GM19328 (cell line): ENCODE measurements around the gene TBC1D30.

Experiments
- ATAC-seq: cut with Tn5 transposase; IDR thresholded peaks from one replicate; pipeline ENCODE4 v1.9.1; 2021; ENCODE audit warnings: mild to moderate bottlenecking, moderate library complexity; ENCODE audit not compliant: unreplicated experiment

The TBC1D30 gene

DNA sequence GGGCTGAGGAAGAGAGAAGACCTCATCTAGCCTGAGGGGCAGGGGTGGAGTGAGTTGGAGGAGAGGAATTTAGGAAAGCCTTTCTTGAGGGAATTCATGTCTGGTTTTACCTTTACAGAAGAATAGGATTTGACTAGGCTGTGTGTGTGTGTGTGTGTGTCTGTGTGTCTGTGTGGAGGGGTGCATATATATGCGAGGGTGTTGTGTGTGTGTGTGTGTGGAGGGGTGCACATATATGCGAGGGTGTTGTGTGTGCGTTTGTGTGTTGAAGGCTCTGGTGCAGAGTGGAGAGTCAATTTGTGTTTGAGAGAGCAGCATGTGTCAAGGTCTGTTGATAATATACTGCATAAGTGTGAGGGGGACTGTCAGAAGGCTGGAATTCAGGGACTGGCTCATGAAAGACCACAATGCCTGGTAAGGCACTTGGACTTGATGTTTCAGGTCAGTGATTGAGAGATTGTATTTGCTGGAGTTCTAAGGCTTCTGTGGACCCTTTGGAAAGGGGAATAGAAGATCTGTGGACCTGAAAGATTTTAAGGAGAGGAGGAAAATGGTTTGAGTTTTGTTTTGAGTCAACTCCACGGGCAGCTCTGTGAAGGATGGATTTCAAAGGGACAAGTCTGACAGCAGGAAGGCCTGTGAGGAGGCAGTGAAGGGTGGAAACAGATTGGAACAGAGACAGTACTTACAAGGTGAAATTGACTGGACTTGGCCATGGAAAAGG lies 34.6 kb downstream of the TBC1D30 start:
- ATAC-seq = no peak

DNA sequence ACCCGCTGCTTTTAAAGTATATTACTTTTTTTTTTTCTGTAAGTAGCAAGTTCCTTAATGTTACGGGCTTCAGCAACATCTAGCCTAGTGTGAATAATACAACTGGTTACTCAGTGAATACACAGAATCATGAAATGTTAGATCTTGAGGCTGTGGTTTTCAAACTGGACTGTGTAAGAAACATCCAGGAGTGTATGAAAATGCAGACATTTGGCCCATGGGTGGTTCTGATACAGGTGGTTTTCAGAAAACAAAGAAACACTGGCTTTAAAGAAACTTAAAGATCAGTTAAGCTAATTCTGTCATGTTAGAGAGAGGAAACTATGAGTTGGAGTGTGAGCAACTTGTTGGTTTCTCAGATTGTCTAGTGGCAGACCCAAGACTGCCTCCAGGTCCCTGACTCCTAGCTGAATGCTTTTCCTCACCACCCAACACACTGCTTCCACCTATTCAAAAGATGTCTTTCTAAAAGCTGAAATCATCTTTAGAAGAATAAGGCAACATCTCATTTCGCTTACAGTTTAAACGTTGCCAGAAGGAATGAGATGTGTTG lies 36.1 kb downstream of the TBC1D30 start:
- ATAC-seq = no peak

DNA sequence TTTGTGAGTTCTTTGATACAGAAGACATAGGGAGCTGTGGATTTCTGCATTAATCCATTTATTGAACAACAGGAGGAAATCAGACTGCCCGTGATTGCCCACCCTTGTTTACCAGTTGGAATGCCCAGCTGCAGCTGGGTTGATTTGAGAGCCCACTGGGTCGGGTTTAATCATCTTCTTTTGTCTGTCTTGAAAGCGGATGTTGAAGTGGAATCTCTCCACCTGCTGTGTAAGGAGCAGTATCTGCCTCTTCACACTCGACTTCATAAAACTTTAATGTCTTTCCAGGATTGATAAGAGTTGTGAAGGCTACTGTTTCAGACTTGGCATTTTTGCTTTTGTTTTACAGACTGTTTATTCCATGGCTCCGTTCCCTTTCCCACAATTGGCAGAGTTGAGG lies 39.9 kb downstream of the TBC1D30 start:
- ATAC-seq = no peak

DNA sequence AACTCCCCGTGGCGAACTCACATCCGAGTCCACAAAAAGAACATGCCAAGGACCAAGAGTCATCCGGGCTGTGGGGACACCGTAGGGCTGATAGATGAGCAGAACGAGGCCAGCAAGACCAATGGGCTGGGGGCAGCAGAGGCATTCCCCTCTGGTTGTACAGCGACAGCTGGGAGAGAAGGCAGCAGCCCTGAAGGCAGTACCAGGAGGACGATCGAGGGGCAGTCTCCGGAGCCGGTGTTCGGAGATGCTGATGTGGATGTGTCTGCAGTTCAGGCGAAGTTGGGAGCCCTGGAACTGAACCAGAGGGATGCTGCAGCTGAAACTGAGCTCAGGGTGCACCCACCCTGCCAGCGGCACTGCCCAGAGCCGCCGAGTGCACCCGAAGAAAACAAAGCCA lies 50.7 kb downstream of the TBC1D30 start:
- ATAC-seq = no peak

DNA sequence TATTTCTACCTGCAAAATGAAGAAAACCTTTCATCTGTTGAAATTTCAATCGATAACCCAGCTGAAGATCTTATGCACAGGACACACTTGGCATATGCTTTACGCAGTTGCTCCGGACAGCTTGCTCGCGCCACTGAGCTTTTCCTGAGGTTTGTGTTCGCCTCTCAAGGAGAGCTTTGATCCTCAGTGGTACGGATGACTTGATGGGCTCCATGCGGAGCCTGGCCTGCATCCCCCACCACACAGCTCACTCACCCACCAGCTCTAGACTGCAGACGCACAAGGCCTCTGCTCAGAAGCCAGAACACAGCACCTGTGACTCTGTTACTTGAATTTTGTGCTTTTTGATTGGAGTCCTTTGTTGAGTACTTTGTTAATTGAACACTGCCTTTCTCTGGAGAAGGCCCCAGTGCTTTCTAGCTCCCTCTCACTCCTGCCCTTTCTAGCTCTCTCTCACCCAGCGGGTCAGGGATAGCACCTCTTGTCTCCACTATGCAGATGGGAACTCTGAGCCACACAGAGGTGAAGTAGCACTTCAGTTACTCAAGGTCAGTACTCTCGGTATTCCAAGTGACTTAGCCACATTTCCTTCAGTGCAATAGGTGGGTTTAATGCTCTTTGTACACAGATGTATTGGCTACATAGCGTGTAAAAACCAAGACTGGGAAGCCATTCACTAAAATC lies 52.1 kb downstream of the TBC1D30 start:
- no peak for ATAC-seq

DNA sequence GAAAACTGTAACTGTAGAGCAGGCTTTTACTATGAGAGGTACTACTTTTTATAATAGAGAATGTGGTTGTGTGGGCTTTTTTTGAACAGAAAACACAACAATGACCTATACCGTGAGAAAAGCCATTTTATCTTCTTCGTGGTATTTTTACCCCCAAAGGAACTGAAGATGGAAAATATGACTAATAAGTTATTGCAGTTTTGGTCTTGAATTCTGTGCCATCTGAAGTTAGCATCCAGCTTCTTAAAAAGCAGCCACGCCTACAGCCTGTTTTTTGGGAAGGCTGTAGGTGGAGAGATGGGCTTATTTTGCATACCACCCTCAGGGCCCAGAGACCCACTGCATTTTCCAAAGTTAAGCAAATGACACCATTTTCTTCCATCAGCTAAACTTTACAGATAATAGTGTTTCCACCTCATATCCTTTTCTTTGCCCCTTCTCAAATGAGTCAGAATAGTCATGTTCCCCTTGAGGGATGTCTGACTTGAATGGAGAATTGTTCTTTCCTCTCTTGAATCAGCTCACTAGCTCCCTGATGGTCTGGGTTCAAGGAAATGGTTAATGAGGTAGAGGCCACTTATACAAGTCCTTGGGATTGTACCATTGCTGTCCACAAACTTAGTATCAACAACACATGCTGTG lies 53.0 kb downstream of the TBC1D30 start:
- ATAC-seq = peak; percentile 86

DNA sequence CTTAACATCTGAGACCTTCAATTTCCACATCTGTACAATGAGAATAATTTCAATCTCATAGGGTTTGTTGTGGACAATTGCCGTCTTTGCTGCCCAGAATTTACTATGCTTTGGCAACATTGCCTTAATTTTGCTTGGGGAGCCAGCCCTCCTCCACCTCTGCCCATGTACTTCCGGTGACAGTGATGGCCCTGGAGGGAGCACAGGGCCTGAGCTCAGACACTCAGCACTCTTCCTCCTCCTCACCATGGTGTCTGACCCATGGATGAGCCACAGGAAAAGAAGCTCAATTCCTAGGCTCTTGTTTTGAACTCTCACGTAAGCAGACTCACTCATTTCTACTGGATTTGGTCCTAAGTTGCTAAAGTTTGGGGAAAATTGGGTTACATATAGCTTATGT lies 58.2 kb downstream of the TBC1D30 start:
- ATAC-seq = no peak

DNA sequence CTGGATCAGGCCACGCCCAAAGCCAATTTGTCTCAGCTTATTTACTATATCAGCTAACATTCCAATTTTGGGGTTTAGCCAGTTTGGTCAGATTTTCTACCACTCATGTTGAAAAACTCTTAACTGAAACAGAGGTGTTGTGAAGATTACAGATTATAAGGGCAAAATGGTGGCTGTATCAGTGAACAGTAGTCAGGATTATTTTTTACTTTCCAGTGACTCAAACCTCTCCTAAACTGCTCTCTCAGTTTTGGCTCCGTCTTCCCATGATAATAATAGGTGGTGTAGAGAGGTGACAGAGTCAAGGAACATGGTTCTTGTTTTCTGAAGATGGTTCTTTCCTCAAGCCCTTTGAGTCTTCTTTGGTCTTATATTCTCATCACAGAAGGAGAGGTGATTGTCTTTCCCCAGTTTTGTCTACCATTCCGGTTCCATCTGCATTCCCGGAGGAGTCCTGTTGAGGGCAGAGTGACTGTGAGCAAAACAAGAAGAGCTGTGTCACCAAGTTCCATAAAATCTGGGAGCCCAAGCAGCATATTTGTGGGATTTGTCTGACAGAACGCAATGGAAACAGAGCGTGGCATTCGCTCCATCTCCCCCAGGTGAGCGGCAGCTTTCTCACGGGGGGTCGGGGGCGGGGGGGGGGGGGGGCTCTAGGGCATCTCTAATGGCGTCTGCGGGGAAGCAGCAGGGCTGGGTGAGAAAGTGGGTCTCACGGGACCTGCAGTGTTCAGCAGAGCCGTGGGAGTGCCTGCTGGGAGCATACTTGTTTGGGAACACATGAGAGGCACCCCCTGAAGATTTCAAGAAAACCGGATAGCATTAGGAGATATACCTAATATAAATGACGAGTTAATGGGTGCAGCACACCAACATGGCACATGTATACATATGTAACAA lies 59.1 kb downstream of the TBC1D30 start:
- no peak for ATAC-seq

DNA sequence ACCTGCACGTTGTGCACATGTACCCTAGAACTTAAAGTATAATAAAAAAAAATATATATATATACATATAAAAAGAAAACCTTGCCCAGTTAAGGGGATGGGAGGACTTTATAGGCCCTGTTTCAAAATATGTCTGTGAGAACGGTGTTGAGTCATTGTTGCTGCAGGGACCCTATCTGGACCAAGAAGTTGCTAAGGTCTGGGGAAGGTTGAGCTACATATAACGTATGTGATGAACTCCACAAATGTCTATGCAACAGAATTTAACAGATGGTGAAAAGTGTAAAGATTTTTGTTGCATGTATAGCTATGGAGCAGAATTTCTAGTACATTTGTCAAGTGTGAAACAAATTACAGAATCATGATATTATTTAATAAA lies 59.7 kb downstream of the TBC1D30 start:
- ATAC-seq = no peak

DNA sequence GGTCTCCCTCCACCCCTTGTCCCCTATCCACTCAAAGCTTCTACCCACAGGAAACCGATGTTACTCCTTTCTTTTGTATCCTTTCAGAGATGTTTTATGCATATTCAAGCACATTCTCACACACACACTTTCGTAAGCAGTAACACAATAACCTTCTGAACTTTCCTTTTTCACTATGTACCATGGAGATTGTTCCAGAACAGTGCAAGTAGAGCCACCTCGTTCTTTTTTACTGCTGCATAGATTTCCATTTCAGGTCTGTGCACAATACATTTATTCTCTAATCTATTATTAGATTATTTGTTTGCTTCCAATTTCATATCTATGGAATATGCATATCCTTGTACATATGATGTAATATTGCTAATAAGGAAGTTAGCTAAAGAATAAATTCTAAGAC lies 60.3 kb downstream of the TBC1D30 start:
- ATAC-seq = no peak

DNA sequence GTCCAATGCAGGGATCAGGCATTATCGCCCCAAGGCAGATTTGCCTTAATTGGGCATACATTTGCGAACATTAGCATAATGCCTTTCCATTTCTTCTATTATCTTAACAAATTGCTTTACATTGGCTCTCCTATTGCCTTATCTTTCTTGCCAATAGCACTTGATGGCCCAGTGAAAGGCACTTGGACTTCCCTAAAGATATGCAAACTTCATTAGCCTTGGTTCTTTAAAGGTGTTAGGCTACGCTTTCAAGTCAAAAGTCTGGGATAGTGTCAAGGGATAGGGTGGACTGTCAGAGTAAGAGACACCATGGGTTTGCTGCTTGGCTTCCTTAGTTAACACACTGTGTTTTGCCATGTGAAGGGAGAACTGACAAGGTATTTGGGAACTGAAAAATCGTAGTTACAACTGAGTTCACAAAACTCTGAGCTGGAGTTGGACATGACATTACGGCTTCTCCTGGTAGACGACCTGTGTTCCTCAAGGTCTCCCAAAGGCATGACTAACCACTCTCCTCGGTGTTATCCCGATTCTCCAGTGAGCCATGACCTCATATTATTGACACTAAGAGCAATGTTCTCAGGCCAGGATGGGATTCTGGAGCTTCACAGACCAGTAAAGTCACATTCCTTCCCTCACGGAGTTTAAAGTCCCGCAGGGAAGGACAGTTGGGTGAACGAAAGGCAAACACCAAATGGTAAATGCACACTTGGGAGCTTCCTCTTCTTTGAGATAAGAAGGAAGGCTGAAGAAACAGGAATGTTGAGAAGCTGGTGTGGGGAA lies 65.2 kb downstream of the TBC1D30 start:
- ATAC-seq = no peak

DNA sequence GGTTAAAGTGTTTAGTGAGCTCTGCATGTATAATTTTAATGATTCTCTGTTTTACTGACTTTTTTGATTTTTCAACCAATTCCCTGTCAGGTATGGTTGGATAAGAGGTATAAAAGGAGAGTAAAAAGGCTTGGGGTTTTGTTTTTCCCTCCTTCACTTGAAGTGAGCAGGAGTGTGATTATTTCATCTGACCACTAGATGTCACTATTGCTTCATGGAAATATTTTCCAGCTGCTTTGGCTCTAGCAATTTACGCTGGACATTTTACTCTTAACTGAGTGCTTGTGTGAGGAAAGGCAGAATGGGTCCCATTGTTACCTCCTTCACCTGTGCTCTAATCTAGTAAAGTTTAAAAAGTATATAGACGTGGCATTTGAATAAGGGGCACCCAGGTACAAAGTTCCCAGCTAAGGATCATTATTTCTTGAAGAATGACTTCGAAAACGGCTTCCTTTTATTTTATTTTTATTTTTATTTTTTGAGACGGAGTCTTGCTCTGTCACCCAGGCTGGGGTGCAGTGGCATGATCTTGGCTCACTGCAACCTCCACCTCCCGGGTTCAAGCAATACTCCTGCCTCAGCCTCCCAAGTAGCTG lies 66.5 kb downstream of the TBC1D30 start:
- peak; percentile 53 for ATAC-seq

DNA sequence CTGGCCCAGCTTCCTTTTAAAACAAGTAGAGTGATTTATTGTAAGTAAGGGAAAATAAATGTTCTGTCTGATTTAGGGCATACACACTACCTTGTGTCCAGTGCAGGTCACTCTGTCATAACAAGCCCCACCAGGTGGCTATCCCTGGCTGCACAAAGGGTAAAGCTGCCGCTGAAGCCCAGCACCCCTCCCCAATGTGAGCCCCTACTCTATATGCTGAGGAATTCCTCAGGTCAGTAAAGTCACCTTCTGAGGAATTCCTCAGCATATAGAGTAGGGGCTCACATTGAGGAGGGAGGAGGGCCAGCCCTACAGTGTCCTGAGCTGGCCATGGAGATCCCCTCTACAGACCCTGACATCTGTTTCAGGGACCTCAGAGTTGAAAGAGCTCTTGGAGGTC lies 67.2 kb downstream of the TBC1D30 start:
- ATAC-seq = no peak

DNA sequence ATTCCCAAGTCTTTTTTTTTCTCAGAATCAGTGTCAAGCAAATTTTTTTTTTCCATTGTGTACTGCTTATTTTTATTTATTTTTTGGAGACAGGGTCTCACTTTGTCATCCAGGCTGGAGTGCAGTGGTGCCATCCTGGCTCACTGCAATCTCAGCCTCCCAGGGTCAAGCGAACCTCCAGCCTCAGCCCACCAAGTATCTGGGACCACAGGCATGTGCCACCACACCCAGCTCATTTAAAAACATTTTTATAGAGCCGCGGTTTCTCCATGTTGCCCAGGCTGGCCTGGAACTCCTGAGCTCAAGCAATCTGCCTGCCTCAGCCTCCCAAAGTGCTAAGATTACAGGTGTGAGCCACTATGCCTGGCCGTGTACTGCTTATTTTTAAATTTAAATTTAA lies 68.1 kb downstream of the TBC1D30 start:
- ATAC-seq = no peak

DNA sequence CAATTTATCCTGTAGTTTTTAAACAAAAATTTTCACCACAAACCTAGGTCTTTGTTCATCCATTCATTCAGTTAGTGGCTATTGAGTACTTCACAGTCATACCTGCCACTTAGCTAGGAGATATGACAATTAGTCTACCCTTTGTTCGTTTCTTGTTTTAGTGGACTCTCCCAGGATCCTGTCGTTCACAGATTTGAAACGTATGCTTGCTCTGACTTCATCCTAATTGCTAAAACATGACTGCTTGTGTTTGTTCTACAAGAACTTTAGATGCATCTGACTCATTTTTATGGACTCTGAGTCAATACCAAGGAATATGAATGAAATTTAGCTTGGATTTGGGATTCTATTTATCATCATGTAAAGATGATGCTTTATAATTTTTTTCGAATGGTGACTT lies 69.5 kb downstream of the TBC1D30 start:
- ATAC-seq = no peak

DNA sequence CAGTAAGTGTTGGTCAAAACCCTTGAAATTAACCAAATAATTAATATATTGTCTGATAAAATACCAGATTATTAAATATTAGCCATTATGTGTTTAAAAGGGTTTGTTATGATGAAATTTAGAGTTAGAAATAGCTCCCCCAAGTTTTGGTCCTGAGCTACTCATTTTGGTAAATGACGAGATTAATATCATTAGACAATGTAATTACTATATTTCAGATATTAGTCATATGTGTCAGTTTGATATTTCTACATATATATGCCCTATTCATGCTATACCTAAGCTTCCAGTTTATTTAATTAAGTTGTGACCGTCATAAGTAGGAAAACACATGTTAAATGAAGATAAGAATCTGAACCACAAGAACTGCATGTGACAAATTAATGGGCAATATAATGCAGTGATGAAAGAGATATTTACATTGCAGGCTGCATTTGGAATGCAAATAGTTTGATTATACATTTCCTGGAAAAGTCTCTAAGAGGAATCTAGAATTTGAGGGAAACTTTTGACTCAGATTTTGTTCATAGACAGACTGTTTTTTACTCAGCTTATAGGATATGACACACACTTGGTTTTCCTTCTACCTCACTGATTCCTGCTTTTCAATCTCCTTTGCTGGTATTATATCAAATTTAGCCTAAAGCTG lies 70.5 kb downstream of the TBC1D30 start:
- no peak for ATAC-seq

DNA sequence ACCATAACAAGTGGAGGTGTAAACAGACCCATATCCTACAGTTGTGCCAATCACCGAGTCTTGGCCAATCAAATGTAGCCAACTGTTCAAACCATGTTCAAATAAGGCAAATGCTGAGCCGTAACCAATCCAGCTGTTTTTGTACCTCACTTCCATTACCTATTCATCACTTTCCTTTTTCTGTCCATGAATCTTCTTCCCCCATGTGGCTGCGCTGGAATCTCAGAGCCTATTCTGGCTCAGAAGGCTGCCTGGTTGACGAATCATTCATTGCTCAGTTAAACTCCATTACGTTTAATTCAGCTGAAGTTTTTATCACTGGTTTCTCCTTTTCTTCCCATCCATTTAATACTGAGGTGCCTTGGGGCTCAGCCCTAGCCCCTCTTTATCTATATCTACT lies 71.1 kb downstream of the TBC1D30 start:
- no peak for ATAC-seq

DNA sequence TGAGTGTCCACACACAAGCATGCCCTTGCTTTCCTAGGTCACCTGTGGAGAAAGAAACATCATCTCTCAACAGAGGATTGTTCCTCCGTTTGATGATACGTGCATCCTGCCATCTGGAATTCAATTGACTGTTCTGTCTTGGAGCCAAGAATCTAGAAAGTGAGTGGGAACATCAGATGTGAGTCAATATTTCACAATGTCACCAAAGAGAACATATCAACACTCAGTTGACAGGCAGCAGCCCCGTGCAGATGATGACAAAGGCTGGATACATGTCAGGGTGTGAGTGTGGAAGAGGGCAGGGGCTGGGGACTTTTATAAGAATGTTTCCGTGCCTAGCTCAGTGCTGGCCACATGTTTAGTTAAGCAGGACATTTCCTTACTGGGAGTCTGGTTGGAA lies 76.1 kb downstream of the TBC1D30 start:
- ATAC-seq = no peak

DNA sequence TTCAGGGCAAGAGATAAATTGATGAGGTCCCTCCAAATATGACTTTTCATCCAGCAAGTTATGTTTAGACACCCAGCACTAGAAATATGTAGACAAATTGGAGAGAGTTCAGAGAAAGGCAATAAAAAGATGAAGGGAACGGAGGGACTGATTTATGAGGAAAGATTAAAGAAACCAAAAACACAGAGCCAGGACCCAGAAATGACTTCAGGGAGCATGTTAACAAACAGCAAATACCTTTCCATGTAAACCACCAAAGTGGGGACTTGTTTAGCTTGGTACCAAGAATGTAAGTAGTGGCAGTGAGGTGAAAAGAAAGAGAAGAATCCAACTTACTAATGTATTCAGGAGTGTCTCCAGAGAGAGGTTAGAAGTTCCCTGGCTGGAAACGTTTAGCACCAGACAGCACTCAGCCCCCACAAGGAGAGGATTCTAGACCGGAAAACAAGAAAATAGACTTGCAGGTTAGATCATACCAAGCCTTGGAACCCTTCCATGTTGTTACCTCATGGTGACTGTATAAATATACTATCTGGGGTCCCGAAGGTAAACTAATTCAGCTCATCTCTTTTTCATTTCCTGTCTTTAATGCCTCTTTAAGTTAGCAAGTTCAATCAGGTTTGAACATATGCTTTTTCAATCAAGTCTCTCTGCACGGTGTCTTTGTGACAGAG lies 79.2 kb downstream of the TBC1D30 start:
- ATAC-seq = no peak
